Keratinocyte (primary cell): ENCODE results near the gene CACNA1E. TPM values are rescaled to one million over a fixed set of nuclear protein-coding genes. Genes with fewer than 3 reads are reported as not detected.

Experiments
- DNase-seq: peaks from one replicate; pipeline ENCODE4 v3.0.0-alpha.2; 2011; ENCODE audit warnings: low read depth, missing footprints, low spot score
- FAIRE-seq: peaks from 2 replicates; lab custom pipeline; 2011; peaks lifted over from hg19 to GRCh38; lab: Jason Lieb, UNC
- H2AFZ ChIP-seq: 2 replicates; pipeline ENCODE4 v1.6.0; 2012; ENCODE audit warnings: low read length, control low read depth, inconsistent platforms; ENCODE audit not compliant: control insufficient read depth
- H3K27ac ChIP-seq: 2 replicates; pipeline ENCODE4 v1.5.1; 2011; ENCODE audit warnings: low read length; ENCODE audit not compliant: control insufficient read depth, insufficient read depth
- H3K27me3 ChIP-seq: 3 replicates; pipeline ENCODE4 v1.6.0; 2011; ENCODE audit warnings: low read length; ENCODE audit not compliant: control insufficient read depth, insufficient read depth; ENCODE audit errors: extremely low read depth
- H3K36me3 ChIP-seq, 2 experiments: 2 replicates in 1 of 2; 3 replicates in 1 of 2; pipeline ENCODE4 v1.5.1; 2011; ENCODE audit warnings: low read length in 2 of 2, mild to moderate bottlenecking in 1 of 2; ENCODE audit not compliant: control insufficient read depth in 2 of 2, insufficient read depth in 2 of 2; ENCODE audit errors: extremely low read depth in 1 of 2
- H3K4me1 ChIP-seq: 3 replicates; pipeline ENCODE4 v1.5.1; 2011; ENCODE audit warnings: low read length; ENCODE audit not compliant: control insufficient read depth, insufficient read depth; ENCODE audit errors: extremely low read depth
- H3K4me2 ChIP-seq: 3 replicates; pipeline ENCODE4 v1.6.0; 2011; ENCODE audit warnings: low read depth, low read length; ENCODE audit not compliant: control insufficient read depth, insufficient read depth; ENCODE audit errors: extremely low read depth
- H3K4me3 ChIP-seq, 3 experiments: fragments of 200-600 bp in 1 of 3; sonication (generic) in 1 of 3; 2 replicates in 2 of 3; 3 replicates in 1 of 3; pipeline ENCODE4 v1.5.1; 2011 to 2016; ENCODE audit warnings: low read length in 3 of 3, mild to moderate bottlenecking in 3 of 3, control low read depth in 2 of 3, inconsistent platforms in 1 of 3, low read depth in 1 of 3, mixed read lengths in 1 of 3, mixed run types in 1 of 3, moderate library complexity in 1 of 3; ENCODE audit not compliant: control insufficient read depth in 2 of 3, insufficient read depth in 2 of 3; ENCODE audit errors: extremely low read depth in 1 of 3
- H3K79me2 ChIP-seq: 2 replicates; pipeline ENCODE4 v1.6.0; 2012; ENCODE audit warnings: low read length; ENCODE audit not compliant: control insufficient read depth, insufficient read depth
- H3K9ac ChIP-seq: 3 replicates; pipeline ENCODE4 v1.6.0; 2011; ENCODE audit warnings: low read length; ENCODE audit not compliant: control insufficient read depth, insufficient read depth; ENCODE audit errors: extremely low read depth
- H3K9me1 ChIP-seq: 3 replicates; pipeline ENCODE4 v1.6.0; 2011; ENCODE audit warnings: low read length; ENCODE audit not compliant: control insufficient read depth, insufficient read depth; ENCODE audit errors: extremely low read depth
- H3K9me3 ChIP-seq: 2 replicates; pipeline ENCODE4 v1.5.1; 2012; ENCODE audit warnings: low read depth, low read length; ENCODE audit not compliant: control insufficient read depth
- H4K20me1 ChIP-seq: 3 replicates; pipeline ENCODE4 v1.6.0; 2011; ENCODE audit warnings: low read length; ENCODE audit not compliant: control insufficient read depth, insufficient read depth; ENCODE audit errors: extremely low read depth
- CTCF ChIP-seq, 3 experiments: IDR thresholded peaks in 1 of 3; conservative IDR thresholded peaks in 1 of 3; optimal IDR thresholded peaks in 1 of 3; 2 replicates in 2 of 3; 3 replicates in 1 of 3; pipeline versions ENCODE3 to v1.5.1; 2011; ENCODE audit warnings: low read length in 3 of 3, mild to moderate bottlenecking in 3 of 3, moderate library complexity in 2 of 3, control low read depth in 1 of 3, inconsistent platforms in 1 of 3; ENCODE audit not compliant: insufficient read depth in 2 of 3; ENCODE audit errors: extremely low read depth in 1 of 3
- EZH2 ChIP-seq: IDR thresholded peaks from one replicate; pipeline ENCODE4 v1.6.1; 2012; ENCODE audit warnings: inconsistent platforms, mild to moderate bottlenecking, low read length, moderate library complexity
- dilution Hi-C: fragments of 300-500 bp; cut with MboI; formaldehyde crosslinking; loops from one replicate; pipeline ENCODE4 v1.7.0; 2020; ENCODE audit warnings: low sequenced_read_pairs; ENCODE audit not compliant: extremely low pct_ligation_motif_present
- polyA plus RNA-seq, 5 experiments: library from polyadenylated mRNA; depleted of rRNA in 3 of 5; stranded (reverse) in 3 of 5; stranded (forward) in 1 of 5; unstranded in 1 of 5; fragments of >200 nt; gene quantifications; 1 replicate in 1 of 5; 2 replicates in 3 of 5; 3 replicates in 1 of 5; pipeline versions ENCODE4 v1.2.1 to v1.2.3, GENCODE V29; 2011 to 2012; ENCODE audit warnings: missing spikeins in 2 of 5, low read depth in 1 of 5, low replicate concordance in 1 of 5

CACNA1E gene
- polyA plus RNA-seq, 1 donor (not counting 4 experiments of a cell fraction or from before 2014, with no cell fraction given): not detected

GRCh38 chr1:181776044-181776443, 292.7 kb downstream of the CACNA1E start:
- TF ChIP-seq CTCF (optimal IDR thresholded peaks at IDR 0.05 in 1 of 3, IDR thresholded peaks at IDR 0.05 in 1 of 3, conservative IDR thresholded peaks at IDR 0.05 in 1 of 3; ENCODE audit: extremely low read depth in 1 of 3, insufficient read depth in 2 of 3, low read length in 3 of 3) (no peak), EZH2 (no peak)
- Histone ChIP-seq H3K27me3 (no peaks in the 10 kb centered on the region), H2AFZ (no peak overlapping the region), H3K4me2 (no peak overlapping the region), H3K27ac (no peak overlapping the region), H3K9me1 (no peaks in the 10 kb centered on the region), H4K20me1 (no peaks in the 10 kb centered on the region), H3K36me3 (no peaks in the 10 kb centered on the region), H3K79me2 (no peaks in the 10 kb centered on the region), H3K9me3 (no peaks in the 10 kb centered on the region), H3K4me3 (no peak overlapping the region), H3K4me1 (peaks cover 10% of the 10 kb centered on the region), H3K9ac (no peak overlapping the region)
- DNase-seq (no peak), FAIRE-seq (no peak)
- dilution Hi-C loops: no loop called here

- Histone ChIP-seq H4K20me1 (no peaks in the 10 kb centered on the region), H3K27ac (no peak overlapping the region), H3K9ac (no peak overlapping the region), H3K79me2 (no peaks in the 10 kb centered on the region), H3K27me3 (no peaks in the 10 kb centered on the region), H3K36me3 (no peaks in the 10 kb centered on the region), H3K9me3 (no peaks in the 10 kb centered on the region), H3K4me2 (no peak overlapping the region), H3K4me1 (peaks cover 10% of the 10 kb centered on the region), H2AFZ (no peak overlapping the region), H3K9me1 (no peaks in the 10 kb centered on the region), H3K4me3 (no peak overlapping the region)
- DNase-seq (no peak), FAIRE-seq (no peak)
- no peak for TF ChIP-seq EZH2
- dilution Hi-C loops: no loop called here
These were observed 294.0 kb downstream of the CACNA1E start for GRCh38 chr1:181777286-181777685.

DNA sequence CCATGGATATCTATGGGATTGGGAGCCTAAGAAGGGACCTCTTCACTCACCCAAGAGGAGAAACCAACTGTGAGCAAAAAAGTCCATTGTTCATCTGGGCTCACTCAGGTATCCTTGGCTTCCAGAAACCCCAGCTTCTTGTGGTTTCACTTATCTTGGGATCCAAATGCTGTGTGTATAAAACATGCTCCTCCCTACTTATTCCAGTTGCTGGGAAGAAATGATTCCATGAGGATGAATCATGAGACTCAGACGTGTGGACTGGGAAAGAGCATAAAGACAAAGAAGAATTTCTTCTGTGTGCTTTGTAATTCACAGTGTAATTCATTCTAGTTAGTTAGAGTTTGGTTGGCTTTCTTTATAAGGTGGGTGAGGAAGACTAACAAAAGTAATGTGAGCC, 294.5 kb downstream of the CACNA1E start:
- no peaks in the 10 kb centered on the region for H3K9me3 ChIP-seq
- no peak overlapping the region for H2AFZ ChIP-seq
- DNase-seq: no peak
- dilution Hi-C loops: no loop called here
- no peak overlapping the region for H3K27ac ChIP-seq
- no peaks in the 10 kb centered on the region for H4K20me1 ChIP-seq
- TF ChIP-seq CTCF (optimal IDR thresholded peaks at IDR 0.05 in 1 of 3, IDR thresholded peaks at IDR 0.05 in 1 of 3, conservative IDR thresholded peaks at IDR 0.05 in 1 of 3; ENCODE audit: extremely low read depth in 1 of 3, insufficient read depth in 2 of 3, low read length in 3 of 3) (no peak), EZH2 (no peak)
- peaks cover 10% of the 10 kb centered on the region for H3K4me1 ChIP-seq
- no peaks in the 10 kb centered on the region for H3K36me3 ChIP-seq
- peak overlapping the region; percentile 3 for H3K4me2 ChIP-seq
- H3K4me3 ChIP-seq: no peak overlapping the region
- H3K9ac ChIP-seq: no peak overlapping the region
- H3K79me2 ChIP-seq: no peaks in the 10 kb centered on the region
- no peaks in the 10 kb centered on the region for H3K9me1 ChIP-seq
- peak; percentile 67 for FAIRE-seq
- H3K27me3 ChIP-seq: no peaks in the 10 kb centered on the region
